Erythroblast (primary cell): ENCODE data around the gene TMEM47.

Source experiments
- GATA1 ChIP-seq: IDR thresholded peaks from 2 replicates; pipeline ENCODE4 v1.6.1; 2011; ENCODE audit warnings: low read depth, mild to moderate bottlenecking, control low read depth, low read length, moderate library complexity
- POLR2A ChIP-seq: IDR thresholded peaks from 2 replicates; pipeline ENCODE4 v1.6.1; 2011; ENCODE audit warnings: mild to moderate bottlenecking, low read length

DNA sequence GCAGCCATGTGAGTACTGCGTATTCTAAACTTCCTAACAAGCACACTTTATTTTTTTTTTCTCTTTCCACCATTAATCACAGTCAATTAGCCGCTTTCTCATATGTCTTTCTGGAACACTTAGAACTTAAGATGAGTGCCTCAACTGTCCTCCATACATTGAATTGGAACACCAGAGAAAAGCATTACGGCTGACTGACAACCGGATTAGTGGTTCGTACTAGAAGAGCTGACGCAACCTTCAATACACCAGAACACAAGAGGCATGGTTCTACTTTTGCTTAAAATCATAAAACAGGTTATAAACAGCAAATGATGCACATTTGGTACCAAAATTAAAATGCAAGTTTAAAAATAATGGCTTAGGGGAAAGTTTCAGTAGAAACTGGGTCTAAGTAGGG lies 3.3 kb downstream of the TMEM47 start:
- TF ChIP-seq POLR2A (no peak), GATA1 (no peak)
